GM18520 (cell line): ENCODE results near the gene MYF6.

Experiments
- ATAC-seq: cut with Tn5 transposase; IDR thresholded peaks from one replicate; pipeline ENCODE4 v1.9.1; 2021; ENCODE audit not compliant: unreplicated experiment

The MYF6 gene

DNA sequence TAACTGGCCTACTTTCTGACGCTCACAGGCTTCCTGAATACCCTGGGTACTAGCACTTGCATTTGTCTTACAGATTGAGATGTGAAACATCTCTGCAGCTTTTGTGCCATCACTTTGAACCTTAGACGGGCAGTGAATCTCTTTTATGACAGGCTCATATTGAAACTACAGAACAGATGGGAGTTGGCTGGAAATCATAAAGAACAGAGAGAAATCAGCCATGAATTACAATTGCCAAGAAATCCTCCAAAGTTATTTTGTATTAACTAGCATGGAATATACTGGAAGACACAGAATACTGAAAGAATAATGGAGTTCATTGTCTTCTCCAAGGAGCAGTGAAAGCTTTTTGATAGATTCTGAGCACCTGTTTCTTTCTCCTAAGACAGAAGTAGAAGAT, 42.0 kb downstream of the MYF6 start:
- ATAC-seq = no peak

GRCh38 chr12:80752464-80752863, 45.0 kb downstream of the MYF6 start:
- ATAC-seq = no peak

GRCh38 chr12:80754274-80754673, 46.8 kb downstream of the MYF6 start:
- ATAC-seq = no peak

DNA sequence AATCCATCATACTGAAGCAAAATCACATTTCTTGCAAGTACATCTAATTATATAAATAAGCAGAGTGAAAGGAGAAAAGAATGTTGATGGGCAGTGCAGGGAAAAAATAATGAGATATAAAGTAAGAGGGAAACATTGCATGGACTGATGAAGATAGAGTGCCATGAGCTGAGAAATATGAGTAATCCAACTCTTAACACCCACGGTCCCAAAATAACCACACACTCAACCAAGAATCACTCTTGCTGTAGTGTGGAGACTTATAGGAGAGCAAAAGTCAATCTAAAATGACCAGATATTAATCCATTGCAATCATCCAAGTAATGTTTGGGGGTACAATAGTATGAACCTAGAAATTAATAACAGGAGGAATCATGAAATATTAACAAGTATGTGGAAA, 49.4 kb downstream of the MYF6 start:
- ATAC-seq = peak; percentile 75
